WTC11 (cell line): ENCODE data around the gene MYO7B. TPM values are rescaled to one million over a fixed set of nuclear protein-coding genes. Genes with fewer than 3 reads are reported as not detected.

Experiments
- ATAC-seq: fragments of 200-7000 bp; cut with Tn5 transposase; 2 replicates; pipeline ENCODE4 v1.10.0; 2021; ENCODE audit warnings: mild to moderate bottlenecking, moderate library complexity
- CTCF ChIA-PET: fragments of 300-600 bp; sonication (Branson Sonifier 250); formaldehyde crosslinking; loops from one replicate; lab custom pipeline; 2021; ENCODE audit warnings: antibody characterized with exemption; lab: Charles Lee
- POLR2A ChIA-PET: fragments of 350-600 bp; sonication (Branson Sonifier 250); formaldehyde crosslinking; loops from one replicate; lab custom pipeline; 2021; ENCODE audit warnings: antibody characterized with exemption; lab: Charles Lee
- DNase-seq: peaks from one replicate; pipeline ENCODE4 v3.0.0; 2021; ENCODE audit warnings: low spot score
- H3K27ac Mint-ChIP-seq: 2 replicates; pipeline ENCODE4 v1.8.0; 2021; ENCODE audit warnings: mixed read lengths
- H3K27me3 Mint-ChIP-seq: 2 replicates; pipeline ENCODE4 v1.8.0; 2021; ENCODE audit warnings: low read depth, mild to moderate bottlenecking, moderate library complexity, mixed read lengths
- H3K36me3 Mint-ChIP-seq: 2 replicates; pipeline ENCODE4 v1.8.0; 2021; ENCODE audit warnings: mixed read lengths
- H3K4me1 Mint-ChIP-seq: 2 replicates; pipeline ENCODE4 v1.8.0; 2022; ENCODE audit warnings: mixed read lengths
- H3K4me3 Mint-ChIP-seq: 2 replicates; pipeline ENCODE4 v1.8.0; 2021; ENCODE audit warnings: mild to moderate bottlenecking, moderate library complexity, mixed read lengths
- H3K9me3 Mint-ChIP-seq: 2 replicates; pipeline ENCODE4 v1.8.0; 2021; ENCODE audit warnings: mixed read lengths
- EMX1 ChIP-seq: fragments of 250-450 bp; sonication (Bioruptor Pico); IDR thresholded peaks from 2 replicates; pipeline ENCODE4 v1.8.0; 2021; ENCODE audit warnings: mild to moderate bottlenecking
- MLX ChIP-seq: sonication (generic); formaldehyde crosslinking; IDR thresholded peaks from 2 replicates; pipeline ENCODE4 v1.8.1; 2023; ENCODE audit warnings: mild to moderate bottlenecking, missing genetic modification reagents, moderate library complexity
- MXD4 ChIP-seq: fragments of 250-450 bp; sonication (Bioruptor Pico); IDR thresholded peaks from 2 replicates; pipeline ENCODE4 v1.8.0; 2021; ENCODE audit warnings: mild to moderate bottlenecking, moderate library complexity, borderline replicate concordance
- NR2C2 ChIP-seq: sonication (generic); formaldehyde crosslinking; IDR thresholded peaks from 2 replicates; pipeline ENCODE4 v1.8.0; 2022; ENCODE audit warnings: mild to moderate bottlenecking, missing genetic modification reagents
- NR3C1 ChIP-seq: sonication (generic); formaldehyde crosslinking; conservative IDR thresholded peaks from 2 replicates; pipeline ENCODE4 v1.8.1; 2023; ENCODE audit warnings: low read depth, mild to moderate bottlenecking, missing genetic modification reagents
- PREB ChIP-seq: sonication (generic); formaldehyde crosslinking; IDR thresholded peaks from 2 replicates; pipeline ENCODE4 v1.8.1; 2022; ENCODE audit warnings: mild to moderate bottlenecking, missing genetic modification reagents, moderate library complexity, borderline replicate concordance
- RELA ChIP-seq: sonication (generic); formaldehyde crosslinking; IDR thresholded peaks from 2 replicates; pipeline ENCODE4 v1.8.1; 2022; ENCODE audit warnings: missing genetic modification reagents, mild to moderate bottlenecking, borderline replicate concordance
- SOX15 ChIP-seq: fragments of 250-450 bp; sonication (Bioruptor Pico); IDR thresholded peaks from 2 replicates; pipeline ENCODE4 v1.9.0; 2021; ENCODE audit warnings: mild to moderate bottlenecking
- ZNF138 ChIP-seq: sonication (generic); formaldehyde crosslinking; conservative IDR thresholded peaks from 2 replicates; pipeline ENCODE4 v1.8.1; 2022; ENCODE audit warnings: mild to moderate bottlenecking, moderate library complexity, missing genetic modification reagents
- ZNF512 ChIP-seq: sonication (generic); formaldehyde crosslinking; IDR thresholded peaks from 2 replicates; pipeline ENCODE4 v1.8.1; 2022; ENCODE audit warnings: missing genetic modification reagents, borderline replicate concordance
- ZNF671 ChIP-seq: fragments of 250-450 bp; sonication (Bioruptor Pico); IDR thresholded peaks from 2 replicates; pipeline ENCODE4 v1.8.0; 2021; ENCODE audit warnings: mild to moderate bottlenecking
- total RNA-seq: library from RNA; stranded (reverse); gene quantifications from 3 replicates; pipeline ENCODE4 v1.2.3, GENCODE V29; 2021
- TF ChIP-seq, protein P1 (sequence below): sonication (generic); formaldehyde crosslinking; IDR thresholded peaks from 2 replicates; pipeline ENCODE4 v1.8.1; 2022; ENCODE audit warnings: low read depth, mild to moderate bottlenecking, moderate library complexity, missing genetic modification reagents, borderline replicate concordance
- TF ChIP-seq, protein P2 (sequence below): fragments of 200-600 bp; IDR thresholded peaks from 2 replicates; pipeline ENCODE4 v1.8.0; 2022; ENCODE audit warnings: antibody characterized with exemption
- TF ChIP-seq, protein P3 (sequence below): sonication (generic); formaldehyde crosslinking; IDR thresholded peaks from 2 replicates; pipeline ENCODE4 v1.8.1; 2023; ENCODE audit warnings: mild to moderate bottlenecking, missing genetic modification reagents, borderline replicate concordance
- TF ChIP-seq, protein P4 (sequence below): sonication (generic); formaldehyde crosslinking; conservative IDR thresholded peaks from 2 replicates; pipeline ENCODE4 v1.8.1; 2023; ENCODE audit warnings: mild to moderate bottlenecking, low read depth, missing genetic modification reagents, moderate library complexity

MYO7B gene
- total RNA-seq, 1 experiment from 2014 or later = not detected

GRCh38 chr2:127681288-127681804, 145.9 kb downstream of the MYO7B start:
- H3K27ac Mint-ChIP-seq = no peak overlapping the region
- TF ChIP-seq SOX15 (CRISPR knock-in tag) (no peak), ZNF138 (CRISPR knock-in tag) (no peak), NR3C1 (no peak), MLX (CRISPR knock-in tag) (no peak), ZNF671 (CRISPR knock-in tag) (no peak), MXD4 (CRISPR knock-in tag) (no peak), NR2C2 (CRISPR knock-in tag) (no peak), EMX1 (no peak), RELA (CRISPR knock-in tag) (no peak)
- TF ChIP-seq, protein P1, sequence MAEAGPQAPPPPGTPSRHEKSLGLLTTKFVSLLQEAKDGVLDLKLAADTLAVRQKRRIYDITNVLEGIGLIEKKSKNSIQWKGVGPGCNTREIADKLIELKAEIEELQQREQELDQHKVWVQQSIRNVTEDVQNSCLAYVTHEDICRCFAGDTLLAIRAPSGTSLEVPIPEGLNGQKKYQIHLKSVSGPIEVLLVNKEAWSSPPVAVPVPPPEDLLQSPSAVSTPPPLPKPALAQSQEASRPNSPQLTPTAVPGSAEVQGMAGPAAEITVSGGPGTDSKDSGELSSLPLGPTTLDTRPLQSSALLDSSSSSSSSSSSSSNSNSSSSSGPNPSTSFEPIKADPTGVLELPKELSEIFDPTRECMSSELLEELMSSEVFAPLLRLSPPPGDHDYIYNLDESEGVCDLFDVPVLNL = no peak
- TF ChIP-seq, protein P2, sequence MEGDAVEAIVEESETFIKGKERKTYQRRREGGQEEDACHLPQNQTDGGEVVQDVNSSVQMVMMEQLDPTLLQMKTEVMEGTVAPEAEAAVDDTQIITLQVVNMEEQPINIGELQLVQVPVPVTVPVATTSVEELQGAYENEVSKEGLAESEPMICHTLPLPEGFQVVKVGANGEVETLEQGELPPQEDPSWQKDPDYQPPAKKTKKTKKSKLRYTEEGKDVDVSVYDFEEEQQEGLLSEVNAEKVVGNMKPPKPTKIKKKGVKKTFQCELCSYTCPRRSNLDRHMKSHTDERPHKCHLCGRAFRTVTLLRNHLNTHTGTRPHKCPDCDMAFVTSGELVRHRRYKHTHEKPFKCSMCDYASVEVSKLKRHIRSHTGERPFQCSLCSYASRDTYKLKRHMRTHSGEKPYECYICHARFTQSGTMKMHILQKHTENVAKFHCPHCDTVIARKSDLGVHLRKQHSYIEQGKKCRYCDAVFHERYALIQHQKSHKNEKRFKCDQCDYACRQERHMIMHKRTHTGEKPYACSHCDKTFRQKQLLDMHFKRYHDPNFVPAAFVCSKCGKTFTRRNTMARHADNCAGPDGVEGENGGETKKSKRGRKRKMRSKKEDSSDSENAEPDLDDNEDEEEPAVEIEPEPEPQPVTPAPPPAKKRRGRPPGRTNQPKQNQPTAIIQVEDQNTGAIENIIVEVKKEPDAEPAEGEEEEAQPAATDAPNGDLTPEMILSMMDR = no peak
- TF ChIP-seq, protein P3, sequence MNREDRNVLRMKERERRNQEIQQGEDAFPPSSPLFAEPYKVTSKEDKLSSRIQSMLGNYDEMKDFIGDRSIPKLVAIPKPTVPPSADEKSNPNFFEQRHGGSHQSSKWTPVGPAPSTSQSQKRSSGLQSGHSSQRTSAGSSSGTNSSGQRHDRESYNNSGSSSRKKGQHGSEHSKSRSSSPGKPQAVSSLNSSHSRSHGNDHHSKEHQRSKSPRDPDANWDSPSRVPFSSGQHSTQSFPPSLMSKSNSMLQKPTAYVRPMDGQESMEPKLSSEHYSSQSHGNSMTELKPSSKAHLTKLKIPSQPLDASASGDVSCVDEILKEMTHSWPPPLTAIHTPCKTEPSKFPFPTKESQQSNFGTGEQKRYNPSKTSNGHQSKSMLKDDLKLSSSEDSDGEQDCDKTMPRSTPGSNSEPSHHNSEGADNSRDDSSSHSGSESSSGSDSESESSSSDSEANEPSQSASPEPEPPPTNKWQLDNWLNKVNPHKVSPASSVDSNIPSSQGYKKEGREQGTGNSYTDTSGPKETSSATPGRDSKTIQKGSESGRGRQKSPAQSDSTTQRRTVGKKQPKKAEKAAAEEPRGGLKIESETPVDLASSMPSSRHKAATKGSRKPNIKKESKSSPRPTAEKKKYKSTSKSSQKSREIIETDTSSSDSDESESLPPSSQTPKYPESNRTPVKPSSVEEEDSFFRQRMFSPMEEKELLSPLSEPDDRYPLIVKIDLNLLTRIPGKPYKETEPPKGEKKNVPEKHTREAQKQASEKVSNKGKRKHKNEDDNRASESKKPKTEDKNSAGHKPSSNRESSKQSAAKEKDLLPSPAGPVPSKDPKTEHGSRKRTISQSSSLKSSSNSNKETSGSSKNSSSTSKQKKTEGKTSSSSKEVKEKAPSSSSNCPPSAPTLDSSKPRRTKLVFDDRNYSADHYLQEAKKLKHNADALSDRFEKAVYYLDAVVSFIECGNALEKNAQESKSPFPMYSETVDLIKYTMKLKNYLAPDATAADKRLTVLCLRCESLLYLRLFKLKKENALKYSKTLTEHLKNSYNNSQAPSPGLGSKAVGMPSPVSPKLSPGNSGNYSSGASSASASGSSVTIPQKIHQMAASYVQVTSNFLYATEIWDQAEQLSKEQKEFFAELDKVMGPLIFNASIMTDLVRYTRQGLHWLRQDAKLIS (CRISPR knock-in tag) = no peak
- H3K4me1 Mint-ChIP-seq = no peaks in the 10 kb centered on the region
- no peaks in the 10 kb centered on the region for H3K9me3 Mint-ChIP-seq
- ATAC-seq (peak; percentile 55), DNase-seq (no peak)
- H3K27me3 Mint-ChIP-seq = peaks cover 23% of the 10 kb centered on the region
- H3K36me3 Mint-ChIP-seq = no peaks in the 10 kb centered on the region
- H3K4me3 Mint-ChIP-seq = no peak overlapping the region
- ChIA-PET POLR2A (no interaction called here), CTCF (interaction anchor here (2.1 to 2.2 kb wide), 2 partner anchors 15 to 31 kb away, joined by 10 to 11 read pairs; no protein-coding TSS in a partner anchor)

GRCh38 chr2:127681976-127682857, 146.7 kb downstream of the MYO7B start:
- TF ChIP-seq PREB (CRISPR knock-in tag) (no peak), ZNF512 (CRISPR knock-in tag) (0 out of 2 replicates have a peak, but pooled peaks have one; percentile 31)
- TF ChIP-seq, protein P4, sequence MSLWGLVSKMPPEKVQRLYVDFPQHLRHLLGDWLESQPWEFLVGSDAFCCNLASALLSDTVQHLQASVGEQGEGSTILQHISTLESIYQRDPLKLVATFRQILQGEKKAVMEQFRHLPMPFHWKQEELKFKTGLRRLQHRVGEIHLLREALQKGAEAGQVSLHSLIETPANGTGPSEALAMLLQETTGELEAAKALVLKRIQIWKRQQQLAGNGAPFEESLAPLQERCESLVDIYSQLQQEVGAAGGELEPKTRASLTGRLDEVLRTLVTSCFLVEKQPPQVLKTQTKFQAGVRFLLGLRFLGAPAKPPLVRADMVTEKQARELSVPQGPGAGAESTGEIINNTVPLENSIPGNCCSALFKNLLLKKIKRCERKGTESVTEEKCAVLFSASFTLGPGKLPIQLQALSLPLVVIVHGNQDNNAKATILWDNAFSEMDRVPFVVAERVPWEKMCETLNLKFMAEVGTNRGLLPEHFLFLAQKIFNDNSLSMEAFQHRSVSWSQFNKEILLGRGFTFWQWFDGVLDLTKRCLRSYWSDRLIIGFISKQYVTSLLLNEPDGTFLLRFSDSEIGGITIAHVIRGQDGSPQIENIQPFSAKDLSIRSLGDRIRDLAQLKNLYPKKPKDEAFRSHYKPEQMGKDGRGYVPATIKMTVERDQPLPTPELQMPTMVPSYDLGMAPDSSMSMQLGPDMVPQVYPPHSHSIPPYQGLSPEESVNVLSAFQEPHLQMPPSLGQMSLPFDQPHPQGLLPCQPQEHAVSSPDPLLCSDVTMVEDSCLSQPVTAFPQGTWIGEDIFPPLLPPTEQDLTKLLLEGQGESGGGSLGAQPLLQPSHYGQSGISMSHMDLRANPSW (CRISPR knock-in tag) = no peak
- H3K27me3 Mint-ChIP-seq = peaks cover 15% of the 10 kb centered on the region
- no peaks in the 10 kb centered on the region for H3K4me1 Mint-ChIP-seq
- H3K9me3 Mint-ChIP-seq = no peaks in the 10 kb centered on the region
- DNase-seq (no peak), ATAC-seq (no peak)
- ChIA-PET CTCF (interaction anchor here (0.6 to 2.8 kb wide), 4 partner anchors 14 to 91 kb away, joined by 3 to 11 read pairs (median 10); no protein-coding TSS in a partner anchor), POLR2A (no interaction called here)
- no peak overlapping the region for H3K4me3 Mint-ChIP-seq
- no peaks in the 10 kb centered on the region for H3K36me3 Mint-ChIP-seq
- no peak overlapping the region for H3K27ac Mint-ChIP-seq
